Measurements from ENCODE around the gene DDX23. TPM values are rescaled to one million over a fixed set of nuclear protein-coding genes. Genes with fewer than 3 reads are reported as not detected.

DDX23 gene
- polyA plus RNA-seq, 1 donor from 2014 or later = 96.5 TPM

GRCh38 chr12:48822711-48823110, 29.3 kb downstream of the DDX23 start:
- no peak overlapping the region for H3K4me3 ChIP-seq (ENCODE audit: low read length)
- peaks cover 28% of the 10 kb centered on the region for H3K79me2 ChIP-seq (replicated peaks; ENCODE audit: insufficient read depth, low read length)
- no peak overlapping the region for H3K27ac ChIP-seq (ENCODE audit: low read length)
- no peak overlapping the region for H3K4me2 ChIP-seq (ENCODE audit: low read length)
- no peak overlapping the region for H3K9ac ChIP-seq (ENCODE audit: low read length)
- H3K9me3 ChIP-seq (ENCODE audit: low read length) = no peaks in the 10 kb centered on the region
- TF ChIP-seq EZH2 (IDR thresholded peaks at IDR 0.05; ENCODE audit: borderline replicate concordance, insufficient read depth, low read length, poor library complexity, severe bottlenecking) = no peak
- no peak for TF ChIP-seq REST (IDR thresholded peaks at IDR 0.05; ENCODE audit: borderline replicate concordance)
- no peak for TF ChIP-seq EP300 (conservative IDR thresholded peaks at IDR 0.05; ENCODE audit: poor library complexity, severe bottlenecking)
- no peak for TF ChIP-seq POLR2AphosphoS5 (IDR thresholded peaks at IDR 0.05)
- no peak for TF ChIP-seq SMC3 (conservative IDR thresholded peaks at IDR 0.05; ENCODE audit: poor library complexity)
- no peak for TF ChIP-seq TAF1 (IDR thresholded peaks at IDR 0.05; ENCODE audit: low read depth)
- TF ChIP-seq, protein P1, sequence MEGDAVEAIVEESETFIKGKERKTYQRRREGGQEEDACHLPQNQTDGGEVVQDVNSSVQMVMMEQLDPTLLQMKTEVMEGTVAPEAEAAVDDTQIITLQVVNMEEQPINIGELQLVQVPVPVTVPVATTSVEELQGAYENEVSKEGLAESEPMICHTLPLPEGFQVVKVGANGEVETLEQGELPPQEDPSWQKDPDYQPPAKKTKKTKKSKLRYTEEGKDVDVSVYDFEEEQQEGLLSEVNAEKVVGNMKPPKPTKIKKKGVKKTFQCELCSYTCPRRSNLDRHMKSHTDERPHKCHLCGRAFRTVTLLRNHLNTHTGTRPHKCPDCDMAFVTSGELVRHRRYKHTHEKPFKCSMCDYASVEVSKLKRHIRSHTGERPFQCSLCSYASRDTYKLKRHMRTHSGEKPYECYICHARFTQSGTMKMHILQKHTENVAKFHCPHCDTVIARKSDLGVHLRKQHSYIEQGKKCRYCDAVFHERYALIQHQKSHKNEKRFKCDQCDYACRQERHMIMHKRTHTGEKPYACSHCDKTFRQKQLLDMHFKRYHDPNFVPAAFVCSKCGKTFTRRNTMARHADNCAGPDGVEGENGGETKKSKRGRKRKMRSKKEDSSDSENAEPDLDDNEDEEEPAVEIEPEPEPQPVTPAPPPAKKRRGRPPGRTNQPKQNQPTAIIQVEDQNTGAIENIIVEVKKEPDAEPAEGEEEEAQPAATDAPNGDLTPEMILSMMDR (IDR thresholded peaks at IDR 0.05; ENCODE audit: poor library complexity, severe bottlenecking) = no peak
- no peak for TF ChIP-seq RAD21 (conservative IDR thresholded peaks at IDR 0.05)
- TF ChIP-seq MXI1 (conservative IDR thresholded peaks at IDR 0.05; ENCODE audit: poor library complexity, severe bottlenecking) = no peak
- no peaks in the 10 kb centered on the region for H3K9me2 ChIP-seq (ENCODE audit: insufficient read depth, low read length)
- no peaks in the 10 kb centered on the region for H3K27me3 ChIP-seq (ENCODE audit: insufficient read depth, low read depth, low read length)
- no peaks in the 10 kb centered on the region for H3F3A ChIP-seq (ENCODE audit: insufficient read depth, low read length, poor library complexity, severe bottlenecking)
- no peak overlapping the region for H2AFZ ChIP-seq (ENCODE audit: low read depth, low read length)
- peaks cover 3% of the 10 kb centered on the region for H4K20me1 ChIP-seq (ENCODE audit: insufficient read depth)
- H3K36me3 ChIP-seq (ENCODE audit: insufficient read depth, low read length) = no peaks in the 10 kb centered on the region

DNA sequence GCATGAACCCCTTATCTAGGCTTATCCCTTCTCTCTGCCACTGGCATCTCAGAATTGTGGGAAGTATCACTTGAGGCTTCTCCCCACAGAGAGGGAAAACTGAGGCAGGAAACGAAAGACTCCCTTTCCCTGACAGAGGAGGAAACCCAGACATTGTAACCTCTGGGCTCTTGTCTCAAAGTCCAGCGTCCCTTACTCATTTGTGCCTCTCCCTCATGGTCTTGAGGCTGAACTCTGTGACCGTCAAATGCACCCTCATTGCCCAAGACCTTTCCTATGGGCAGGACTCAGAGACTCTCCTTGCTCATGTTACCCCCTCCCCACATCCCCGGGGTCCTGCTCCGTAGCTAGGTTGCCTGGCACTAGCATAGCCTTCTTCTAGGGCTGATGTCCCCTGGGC, 29.8 kb downstream of the DDX23 start:
- no peak overlapping the region for H3K27ac ChIP-seq (ENCODE audit: low read length)
- no peak overlapping the region for H3K4me3 ChIP-seq (ENCODE audit: low read length)
- H3K9me3 ChIP-seq (ENCODE audit: low read length) = no peaks in the 10 kb centered on the region
- no peak overlapping the region for H3K4me2 ChIP-seq (ENCODE audit: low read length)
- H3K9ac ChIP-seq (ENCODE audit: low read length) = no peak overlapping the region
- H3K27me3 ChIP-seq (ENCODE audit: insufficient read depth, low read depth, low read length) = no peaks in the 10 kb centered on the region
- no peaks in the 10 kb centered on the region for H3K9me2 ChIP-seq (ENCODE audit: insufficient read depth, low read length)
- H4K20me1 ChIP-seq (ENCODE audit: insufficient read depth) = peaks cover 3% of the 10 kb centered on the region
- H3F3A ChIP-seq (ENCODE audit: insufficient read depth, low read length, poor library complexity, severe bottlenecking) = no peaks in the 10 kb centered on the region
- no peak overlapping the region for H2AFZ ChIP-seq (ENCODE audit: low read depth, low read length)
- H3K36me3 ChIP-seq (ENCODE audit: insufficient read depth, low read length) = no peaks in the 10 kb centered on the region
- peaks cover 34% of the 10 kb centered on the region for H3K79me2 ChIP-seq (replicated peaks; ENCODE audit: insufficient read depth, low read length)
- TF ChIP-seq SMC3 (conservative IDR thresholded peaks at IDR 0.05; ENCODE audit: poor library complexity) (no peak), EZH2 (IDR thresholded peaks at IDR 0.05; ENCODE audit: borderline replicate concordance, insufficient read depth, low read length, poor library complexity, severe bottlenecking) (no peak), POLR2AphosphoS5 (IDR thresholded peaks at IDR 0.05) (no peak)
- TF ChIP-seq, protein P1 (IDR thresholded peaks at IDR 0.05; ENCODE audit: poor library complexity, severe bottlenecking) = no peak
